ENCODE data around the gene MRTFB.

The MRTFB gene

GRCh38 chr16:14203166-14203565 is 132.0 kb downstream of the MRTFB start:
- DNase-seq (ENCODE audit: extremely low spot score, insufficient read length, low read depth) (no peak), FAIRE-seq (no peak)

- FAIRE-seq = no peak
- DNase-seq (ENCODE audit: extremely low spot score, insufficient read length, low read depth) = no peak
Measured at GRCh38 chr16:14205666-14206065, 134.5 kb downstream of the MRTFB start.

- no peak for DNase-seq (ENCODE audit: extremely low spot score, insufficient read length, low read depth)
- no peak for FAIRE-seq
Measured at GRCh38 chr16:14211856-14212543, 140.9 kb downstream of the MRTFB start.

- DNase-seq (ENCODE audit: extremely low spot score, insufficient read length, low read depth) = no peak
- no peak for FAIRE-seq
Measured at GRCh38 chr16:14215941-14216340, 144.8 kb downstream of the MRTFB start.

- DNase-seq (ENCODE audit: extremely low spot score, insufficient read length, low read depth) (no peak), FAIRE-seq (no peak)
Measured at GRCh38 chr16:14219983-14220382, 148.9 kb downstream of the MRTFB start.

GRCh38 chr16:14223632-14224031 is 152.5 kb downstream of the MRTFB start:
- no peak for DNase-seq (ENCODE audit: extremely low spot score, insufficient read length, low read depth)

GRCh38 chr16:14225457-14225856 is 154.3 kb downstream of the MRTFB start:
- DNase-seq (ENCODE audit: extremely low spot score, insufficient read length, low read depth) (no peak), FAIRE-seq (no peak)

More at GRCh38 chr16:14223632-14224031, 152.5 kb downstream of the MRTFB start:
- FAIRE-seq = no peak

- DNase-seq (ENCODE audit: extremely low spot score, insufficient read length, low read depth) = no peak
Measured at GRCh38 chr16:14232106-14232864, 161.2 kb downstream of the MRTFB start.

GRCh38 chr16:14236401-14236800 is 165.3 kb downstream of the MRTFB start:
- FAIRE-seq (no peak), DNase-seq (ENCODE audit: extremely low spot score, insufficient read length, low read depth) (no peak)

More at GRCh38 chr16:14232106-14232864, 161.2 kb downstream of the MRTFB start:
- FAIRE-seq = no peak

- no peak for FAIRE-seq
Measured at GRCh38 chr16:14238756-14239155, 167.6 kb downstream of the MRTFB start.

GRCh38 chr16:14239791-14240190 is 168.7 kb downstream of the MRTFB start:
- FAIRE-seq = no peak

More at GRCh38 chr16:14238756-14239155, 167.6 kb downstream of the MRTFB start:
- no peak for DNase-seq (ENCODE audit: extremely low spot score, insufficient read length, low read depth)

GRCh38 chr16:14240219-14240843 is 169.2 kb downstream of the MRTFB start:
- no peak for DNase-seq (ENCODE audit: extremely low spot score, insufficient read length, low read depth)
- FAIRE-seq = no peak

More at GRCh38 chr16:14239791-14240190, 168.7 kb downstream of the MRTFB start:
- no peak for DNase-seq (ENCODE audit: extremely low spot score, insufficient read length, low read depth)

GRCh38 chr16:14240964-14241363 is 169.8 kb downstream of the MRTFB start:
- FAIRE-seq = no peak
- no peak for DNase-seq (ENCODE audit: extremely low spot score, insufficient read length, low read depth)

GRCh38 chr16:14241631-14242030 is 170.5 kb downstream of the MRTFB start:
- no peak for FAIRE-seq

GRCh38 chr16:14242769-14243168 is 171.7 kb downstream of the MRTFB start:
- no peak for FAIRE-seq

More at GRCh38 chr16:14241631-14242030, 170.5 kb downstream of the MRTFB start:
- no peak for DNase-seq (ENCODE audit: extremely low spot score, insufficient read length, low read depth)

GRCh38 chr16:14244196-14245010 is 173.3 kb downstream of the MRTFB start:
- no peak for FAIRE-seq
- DNase-seq (ENCODE audit: extremely low spot score, insufficient read length, low read depth) = no peak

More at GRCh38 chr16:14242769-14243168, 171.7 kb downstream of the MRTFB start:
- no peak for DNase-seq (ENCODE audit: extremely low spot score, insufficient read length, low read depth)

- no peak for FAIRE-seq
Measured at GRCh38 chr16:14248791-14249190, 177.7 kb downstream of the MRTFB start.

GRCh38 chr16:14249291-14250032 is 178.3 kb downstream of the MRTFB start:
- DNase-seq (ENCODE audit: extremely low spot score, insufficient read length, low read depth) = peak; percentile 25
- peak; percentile 79 for FAIRE-seq

More at GRCh38 chr16:14248791-14249190, 177.7 kb downstream of the MRTFB start:
- no peak for DNase-seq (ENCODE audit: extremely low spot score, insufficient read length, low read depth)

GRCh38 chr16:14251419-14251818 is 180.3 kb downstream of the MRTFB start:
- DNase-seq (ENCODE audit: extremely low spot score, insufficient read length, low read depth) = no peak
- no peak for FAIRE-seq
